NCI-H2196 (cell line): ENCODE measurements around the gene ADAM8.

Experiments used
- DNase-seq: peaks from one replicate; lab custom pipeline; 2025; ENCODE audit not compliant: unreplicated experiment; lab: John Stamatoyannopoulos, UW

ADAM8 gene

GRCh38 chr10:133214468-133215410, 61.9 kb downstream of the ADAM8 start:
- no peak for DNase-seq

DNA sequence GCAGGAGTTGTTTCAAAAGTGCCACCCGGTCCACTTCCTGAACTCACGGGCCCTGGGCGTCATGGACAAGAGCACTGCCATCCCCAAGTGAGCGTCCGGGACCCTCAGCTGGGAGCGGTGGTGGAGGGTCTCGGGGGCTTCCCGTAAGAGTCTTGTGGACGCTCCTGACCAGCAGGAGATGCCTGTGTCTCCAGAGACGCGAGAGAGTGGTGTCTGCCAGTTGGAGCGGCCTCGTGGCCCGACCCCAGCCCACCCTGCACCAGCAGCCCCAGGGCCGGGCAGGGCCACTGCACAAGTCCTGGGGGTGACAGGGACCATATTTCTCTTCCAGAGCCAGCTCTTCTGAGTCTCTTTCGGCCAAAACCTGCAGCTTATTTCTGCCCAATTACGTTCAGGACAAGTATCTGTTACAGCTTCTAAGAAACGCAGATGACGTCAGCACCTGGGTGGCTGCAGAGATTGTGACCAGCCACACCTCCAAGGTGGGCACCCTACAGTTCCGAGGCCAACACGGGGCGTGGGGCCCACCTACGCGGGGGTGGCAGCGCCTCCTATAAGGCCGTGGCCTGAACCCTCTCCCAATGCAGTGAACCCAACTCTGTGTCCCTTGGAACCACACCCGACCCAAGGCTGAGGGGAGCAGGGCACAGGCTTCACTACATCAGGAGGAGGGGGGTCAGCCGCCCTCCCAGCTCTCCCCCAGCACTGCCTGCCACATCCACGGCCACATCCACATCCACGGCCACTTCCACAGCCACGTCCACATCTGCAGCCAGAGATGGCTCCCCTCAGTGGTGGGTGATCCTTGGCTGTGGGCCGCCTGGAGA, 62.8 kb downstream of the ADAM8 start:
- no peak for DNase-seq

DNA sequence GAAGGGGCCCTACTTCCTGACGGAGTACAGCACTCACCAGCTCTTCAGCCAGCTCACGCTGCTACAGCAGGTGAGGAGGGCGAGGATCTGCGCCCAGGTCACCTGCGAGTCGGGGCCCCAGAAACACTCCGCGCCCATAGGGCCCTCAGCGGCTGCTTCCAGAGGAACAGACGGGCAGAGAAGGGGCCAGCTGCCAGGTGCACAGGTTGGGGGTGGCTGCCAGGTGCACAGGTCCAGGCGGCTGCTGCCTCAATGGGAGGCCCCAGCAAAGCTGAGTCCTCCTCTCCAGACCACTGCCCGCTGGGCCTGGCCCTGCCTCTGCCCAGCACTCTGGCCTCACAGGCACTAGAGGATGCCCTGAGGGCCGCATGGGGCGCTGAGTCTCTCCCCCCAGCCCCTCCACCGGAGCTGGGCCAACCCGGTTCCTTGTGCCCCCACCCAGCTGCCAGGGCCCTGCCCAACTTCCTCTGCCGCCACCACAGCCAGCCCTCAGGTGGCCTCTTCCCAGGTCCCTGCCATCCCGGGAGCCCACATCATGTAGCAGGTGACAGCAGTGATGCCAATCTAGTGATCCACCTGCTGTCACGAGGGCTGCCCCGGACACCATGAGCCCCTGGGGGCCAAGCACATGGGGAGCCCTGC, 63.7 kb downstream of the ADAM8 start:
- no peak for DNase-seq
